H1 (cell line): ENCODE results near the gene ARHGAP25. TPM values are rescaled to one million over a fixed set of nuclear protein-coding genes. Genes with fewer than 3 reads are reported as not detected.

Source experiments
- ASH2L ChIP-seq: fragments of 200-600, 300-600 bp; sonication (generic); IDR thresholded peaks from one replicate; pipeline ENCODE4 v1.7.1; 2017; ENCODE audit warnings: low read length
- CHD2 ChIP-seq: IDR thresholded peaks from 2 replicates; pipeline ENCODE4 v1.6.1; 2012; ENCODE audit warnings: low read length, improper control_type of control experiment
- EGR1 ChIP-seq: IDR thresholded peaks from 2 replicates; pipeline ENCODE4 v1.6.1; 2011; ENCODE audit warnings: low read depth, low read length, borderline replicate concordance
- EZH2 ChIP-seq: fragments of 200-600 bp; sonication (generic); IDR thresholded peaks from 2 replicates; pipeline ENCODE4 v1.7.1; 2012; ENCODE audit warnings: low read depth, mild to moderate bottlenecking, moderate library complexity, low read length, inconsistent platforms; ENCODE audit not compliant: severe bottlenecking
- PHF8 ChIP-seq: fragments of 200-600 bp; sonication (generic); conservative IDR thresholded peaks from 2 replicates; pipeline ENCODE4 v1.7.1; 2012; ENCODE audit warnings: low read depth, mild to moderate bottlenecking, inconsistent platforms, low read length, moderate library complexity
- ZNF274 ChIP-seq: IDR thresholded peaks from 2 replicates; pipeline ENCODE4 v1.7.0; 2012; ENCODE audit warnings: low read length, borderline replicate concordance; ENCODE audit errors: extremely low read depth
- polyA plus RNA-seq, 7 experiments: library from polyadenylated mRNA; depleted of rRNA in 3 of 7; stranded (reverse) in 5 of 7; unstranded in 2 of 7; fragments of >200 nt in 5 of 7; fragments of 200-250 nt in 2 of 7; gene quantifications; 1 replicate in 5 of 7; 2 replicates in 1 of 7; 4 replicates in 1 of 7; pipeline versions ENCODE4 v1.2.1 to v1.2.3, GENCODE V29; 2011 to 2013; ENCODE audit warnings: missing spikeins in 2 of 7, mixed read lengths in 2 of 7
- total RNA-seq: library from RNA; stranded (reverse); fragmentation: NEBNext Ultra II Directional; extraction: Animal tissue kit (Norgen Biotek cat#: 25700); gene quantifications from 2 replicates; pipeline ENCODE4 v1.2.1, GENCODE V29; 2021

ARHGAP25 gene
- total and polyA plus RNA-seq, 2 of the 8 experiments (the other 6 are each of a cell fraction or from before 2014, with no cell fraction given), result 1.00 to 1.2 TPM

DNA sequence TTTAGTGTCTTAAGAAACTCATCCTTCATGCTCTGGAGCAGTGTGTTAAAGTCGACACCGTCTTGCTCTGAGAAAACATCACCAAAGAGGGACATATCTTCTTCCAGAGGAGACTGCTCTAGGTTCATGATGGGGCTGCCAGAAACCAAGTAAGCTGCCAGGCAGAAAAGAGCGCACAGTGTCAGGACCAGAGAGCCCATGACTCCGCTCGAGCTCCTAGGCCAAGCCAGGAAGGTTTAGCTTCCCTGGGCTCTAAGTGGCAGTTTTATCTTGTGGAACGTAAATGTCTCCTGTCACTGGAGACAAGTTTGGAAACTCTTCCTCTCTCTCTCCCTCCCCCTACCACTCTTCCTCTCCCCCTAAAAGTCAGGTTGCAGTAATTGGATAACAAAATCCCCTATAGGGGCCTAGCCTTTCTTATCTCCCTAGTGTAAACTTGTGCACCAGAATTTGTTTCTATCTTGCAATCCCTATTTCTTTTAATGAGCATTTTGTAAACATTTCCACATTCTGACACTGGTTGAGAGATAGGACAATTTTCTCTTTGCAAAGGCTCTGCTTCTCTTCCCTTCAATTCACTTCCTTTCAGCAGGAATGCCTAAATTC, 136.7 kb downstream of the ARHGAP25 start, which contains the start of gene BMP10 (continued):
- TF ChIP-seq EZH2 (no peak), PHF8 (no peak), ZNF274 (no peak), EGR1 (no peak), CHD2 (no peak), ASH2L (no peak)

Other genes with a start within 250 kb of the ARHGAP25 start
- gene PROKR1, start 91.2 kb upstream of the ARHGAP25 start, total RNA-seq, result 3.9 and 4.0 TPM in 2 replicates
- gene PROKR1, start 91.2 kb upstream of the ARHGAP25 start, polyA plus RNA-seq (2011; rRNA removed), result 1.3 and 1.8 TPM in 2 replicates
- gene BMP10, start 136.6 kb downstream of the ARHGAP25 start, total RNA-seq, result not detected in 2 replicates
- gene BMP10, start 136.6 kb downstream of the ARHGAP25 start, polyA plus RNA-seq (2011; rRNA removed), result not detected in 2 replicates
- gene GKN2, start 218.1 kb downstream of the ARHGAP25 start, total RNA-seq, result not detected in 2 replicates
- gene GKN2, start 218.1 kb downstream of the ARHGAP25 start, polyA plus RNA-seq (2011; rRNA removed), result not detected in 2 replicates
- not detected in 2 replicates for gene GKN1, start 239.8 kb downstream of the ARHGAP25 start, total RNA-seq
- not detected in 2 replicates for gene GKN1, start 239.8 kb downstream of the ARHGAP25 start, polyA plus RNA-seq (2011; rRNA removed)